Measurements from ENCODE around the gene PCDHGA6.
"Not testable (repeated sequence)": the region's sequence is repeated elsewhere in the genome, so short reads cannot be mapped to it uniquely, and the experiment has no call there.

Gene PCDHGA6

GRCh38 chr5:141394401-141395187, 20.9 kb downstream of the PCDHGA6 start:
- DNase-seq: not testable (repeated sequence)

- DNase-seq: not testable (repeated sequence)
Measured at GRCh38 chr5:141397756-141398551, 24.3 kb downstream of the PCDHGA6 start, which contains the start of gene PCDHGB5. TSS of gene PCDHGB5 (plus strand) at chr5:141397947. CDS start at chr5:141398128, 181 bp downstream.

GRCh38 chr5:141398608-141399007, 24.9 kb downstream of the PCDHGA6 start:
- DNase-seq: no peak

- no peak for DNase-seq
Measured at GRCh38 chr5:141399555-141400258, 26.0 kb downstream of the PCDHGA6 start.

GRCh38 chr5:141402553-141403243, 29.0 kb downstream of the PCDHGA6 start, which contains the start of gene PCDHGA9:
TSS of gene PCDHGA9 (plus strand) at chr5:141402778. CDS start at chr5:141402953, 175 bp downstream.
- peak; percentile 29 for DNase-seq

DNA sequence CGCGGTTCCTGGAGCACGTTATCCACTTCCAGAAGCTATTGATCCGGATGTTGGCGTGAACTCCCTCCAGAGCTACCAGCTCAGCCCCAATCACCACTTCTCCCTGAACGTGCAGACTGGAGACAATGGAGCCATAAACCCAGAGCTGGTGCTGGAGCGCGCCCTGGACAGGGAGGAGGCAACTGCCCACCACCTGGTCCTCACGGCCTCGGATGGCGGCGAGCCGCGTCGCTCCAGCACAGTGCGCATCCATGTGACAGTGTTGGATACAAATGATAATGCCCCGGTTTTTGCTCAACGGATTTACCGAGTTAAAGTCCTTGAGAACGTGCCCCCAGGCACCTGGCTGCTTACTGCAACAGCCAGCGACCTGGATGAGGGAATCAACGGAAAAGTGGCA, 29.7 kb downstream of the PCDHGA6 start:
- no peak for DNase-seq

DNA sequence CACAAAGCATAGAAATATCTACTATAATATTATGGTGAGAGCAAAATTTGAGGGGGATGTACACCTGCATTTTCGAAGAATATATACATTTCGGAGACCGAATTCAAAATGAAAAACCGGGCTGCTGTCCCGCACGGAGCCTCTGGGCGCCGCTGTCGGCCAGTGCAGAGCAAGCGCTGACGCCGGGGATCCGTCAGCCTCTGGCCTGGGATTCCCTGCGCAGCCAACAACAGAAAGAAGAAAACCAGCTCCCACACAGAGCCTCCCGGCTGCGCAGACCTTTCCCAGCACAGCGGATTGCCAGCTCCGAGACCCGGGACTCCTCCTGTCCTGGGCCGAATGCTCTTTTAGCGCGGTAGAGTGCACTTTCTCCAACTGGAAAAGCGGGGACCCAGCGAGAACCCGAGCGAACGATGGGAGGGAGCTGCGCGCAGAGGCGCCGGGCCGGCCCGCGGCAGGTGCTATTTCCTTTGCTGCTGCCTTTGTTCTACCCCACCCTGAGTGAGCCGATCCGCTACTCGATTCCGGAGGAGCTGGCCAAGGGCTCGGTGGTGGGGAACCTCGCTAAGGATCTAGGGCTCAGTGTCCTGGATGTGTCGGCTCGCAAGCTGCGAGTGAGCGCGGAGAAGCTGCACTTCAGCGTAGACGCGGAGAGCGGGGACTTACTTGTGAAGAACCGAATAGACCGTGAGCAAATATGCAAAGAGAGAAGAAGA, 34.3 kb downstream of the PCDHGA6 start, which contains the start of gene PCDHGB6:
Gene PCDHGB6 (plus strand): TSS at position 232 of the 716 bp plus-strand sequence. CDS start 182 bp downstream, at position 414.
- DNase-seq: not testable (repeated sequence)

DNA sequence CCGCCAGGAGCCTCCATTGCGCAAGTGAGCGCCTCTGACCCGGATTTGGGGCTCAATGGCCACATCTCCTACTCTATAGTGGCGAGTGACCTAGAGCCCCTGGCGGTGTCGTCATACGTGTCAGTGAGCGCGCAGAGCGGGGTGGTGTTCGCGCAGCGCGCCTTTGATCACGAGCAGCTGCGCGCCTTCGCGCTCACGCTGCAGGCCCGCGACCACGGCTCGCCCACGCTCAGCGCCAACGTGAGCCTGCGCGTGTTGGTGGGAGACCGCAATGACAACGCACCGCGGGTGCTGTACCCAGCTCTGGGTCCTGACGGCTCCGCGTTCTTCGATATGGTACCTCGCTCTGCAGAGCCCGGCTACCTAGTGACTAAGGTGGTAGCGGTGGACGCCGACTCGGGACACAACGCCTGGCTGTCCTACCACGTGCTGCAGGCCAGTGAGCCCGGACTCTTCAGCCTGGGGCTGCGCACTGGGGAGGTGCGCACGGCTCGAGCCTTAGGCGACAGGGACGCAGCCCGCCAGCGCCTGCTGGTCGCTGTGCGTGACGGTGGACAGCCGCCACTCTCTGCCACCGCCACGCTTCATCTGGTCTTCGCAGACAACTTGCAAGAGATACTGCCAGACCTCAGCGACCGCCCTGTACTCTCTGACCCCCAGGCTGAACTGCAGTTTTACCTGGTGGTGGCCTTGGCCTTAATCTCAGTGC, 36.1 kb downstream of the PCDHGA6 start:
- DNase-seq: no peak

GRCh38 chr5:141411575-141411974, 37.9 kb downstream of the PCDHGA6 start:
- DNase-seq: no peak

DNA sequence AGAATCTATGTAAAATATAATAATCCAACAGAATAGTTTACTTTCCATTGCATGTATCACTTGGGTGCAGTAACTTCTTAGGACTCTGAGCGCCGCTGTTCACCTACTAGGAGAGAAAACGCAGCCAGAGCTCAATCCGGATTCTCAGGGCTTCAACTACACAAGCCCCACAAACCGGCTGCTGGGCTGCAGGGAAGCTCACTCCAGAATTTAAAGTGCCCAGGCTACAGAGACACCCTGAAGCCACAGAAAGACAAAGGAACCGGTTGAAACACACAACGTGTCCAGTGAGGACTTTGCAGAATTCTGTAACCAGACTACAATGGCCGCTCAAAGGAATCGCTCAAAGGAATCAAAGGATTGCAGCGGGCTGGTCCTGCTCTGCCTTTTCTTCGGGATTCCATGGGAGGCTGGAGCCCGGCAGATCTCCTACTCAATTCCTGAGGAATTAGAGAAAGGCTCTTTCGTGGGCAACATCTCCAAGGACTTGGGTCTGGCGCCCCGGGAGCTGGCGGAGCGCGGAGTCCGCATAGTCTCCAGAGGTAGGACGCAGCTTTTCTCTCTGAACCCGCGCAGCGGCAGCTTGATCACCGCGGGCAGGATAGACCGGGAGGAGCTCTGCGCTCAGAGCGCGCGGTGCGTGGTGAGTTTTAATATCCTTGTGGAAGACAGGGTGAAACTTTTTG, 39.3 kb downstream of the PCDHGA6 start, which contains the start of gene PCDHGA10:
Gene PCDHGA10 (plus strand): TSS at position 134 of the 686 bp plus-strand sequence. CDS start 189 bp downstream, at position 323.
- DNase-seq: peak; percentile 89

GRCh38 chr5:141413540-141414069, 39.9 kb downstream of the PCDHGA6 start:
- DNase-seq: no peak

DNA sequence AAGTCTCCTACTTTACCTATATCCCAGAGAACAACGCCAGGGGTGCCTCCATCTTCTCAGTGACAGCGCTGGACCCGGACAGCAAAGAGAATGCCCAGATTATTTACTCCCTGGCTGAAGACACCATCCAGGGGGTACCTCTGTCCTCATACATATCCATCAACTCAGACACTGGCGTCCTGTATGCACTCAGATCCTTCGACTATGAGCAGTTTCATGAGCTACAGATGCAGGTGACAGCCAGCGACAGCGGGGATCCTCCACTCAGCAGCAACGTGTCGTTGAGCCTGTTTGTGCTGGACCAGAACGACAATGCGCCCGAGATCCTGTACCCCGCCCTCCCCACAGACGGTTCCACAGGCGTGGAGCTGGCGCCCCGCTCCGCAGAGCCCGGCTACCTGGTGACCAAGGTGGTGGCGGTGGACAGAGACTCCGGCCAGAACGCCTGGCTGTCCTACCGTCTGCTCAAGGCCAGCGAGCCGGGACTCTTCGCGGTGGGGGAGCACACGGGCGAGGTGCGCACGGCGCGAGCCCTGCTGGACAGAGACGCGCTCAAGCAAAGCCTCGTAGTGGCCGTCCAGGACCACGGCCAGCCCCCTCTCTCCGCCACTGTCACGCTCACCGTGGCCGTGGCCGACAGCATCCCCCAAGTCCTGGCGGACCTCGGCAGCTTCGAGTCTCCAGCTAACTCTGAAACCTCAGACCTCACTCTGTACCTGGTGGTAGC, 41.0 kb downstream of the PCDHGA6 start:
- not testable (repeated sequence) for DNase-seq

DNA sequence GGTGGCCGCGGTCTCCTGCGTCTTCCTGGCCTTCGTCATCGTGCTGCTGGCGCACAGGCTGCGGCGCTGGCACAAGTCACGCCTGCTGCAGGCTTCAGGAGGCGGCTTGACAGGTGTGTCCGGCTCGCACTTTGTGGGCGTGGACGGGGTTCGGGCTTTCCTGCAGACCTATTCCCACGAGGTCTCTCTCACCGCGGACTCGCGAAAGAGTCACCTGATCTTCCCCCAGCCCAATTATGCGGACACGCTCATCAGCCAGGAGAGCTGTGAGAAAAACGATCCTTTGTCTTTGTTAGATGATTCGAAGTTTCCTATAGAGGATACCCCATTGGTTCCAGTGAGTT, 41.6 kb downstream of the PCDHGA6 start:
- not testable (repeated sequence) for DNase-seq

DNA sequence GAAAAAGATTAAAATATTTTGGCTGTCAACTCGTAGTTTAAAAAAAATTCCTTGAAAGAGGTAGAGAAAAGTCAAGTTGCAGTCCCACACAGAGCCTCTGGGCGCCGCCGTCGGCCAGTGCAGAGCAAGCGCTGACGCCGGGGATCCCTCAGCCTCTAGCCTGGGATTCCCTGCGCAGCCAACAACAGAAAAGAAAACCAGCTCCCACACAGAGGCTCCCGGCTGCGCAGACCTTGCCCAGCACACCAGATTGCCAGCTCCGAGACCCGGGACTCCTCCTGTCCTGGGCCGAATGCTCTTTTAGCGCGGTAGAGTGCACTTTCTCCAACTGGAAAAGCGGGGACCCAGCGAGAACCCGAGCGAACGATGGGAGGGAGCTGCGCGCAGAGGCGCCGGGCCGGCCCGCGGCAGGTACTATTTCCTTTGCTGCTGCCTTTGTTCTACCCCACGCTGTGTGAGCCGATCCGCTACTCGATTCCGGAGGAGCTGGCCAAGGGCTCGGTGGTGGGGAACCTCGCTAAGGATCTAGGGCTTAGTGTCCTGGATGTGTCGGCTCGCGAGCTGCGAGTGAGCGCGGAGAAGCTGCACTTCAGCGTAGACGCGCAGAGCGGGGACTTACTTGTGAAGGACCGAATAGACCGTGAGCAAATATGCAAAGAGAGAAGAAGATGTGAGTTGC, 43.9 kb downstream of the PCDHGA6 start, which contains the start of gene PCDHGB7:
Gene PCDHGB7 (plus strand): TSS at position 184 of the 679 bp plus-strand sequence. CDS start 183 bp downstream, at position 367.
- peak; percentile 31 for DNase-seq

- no peak for DNase-seq
Measured at GRCh38 chr5:141419074-141419880, 45.6 kb downstream of the PCDHGA6 start.

DNA sequence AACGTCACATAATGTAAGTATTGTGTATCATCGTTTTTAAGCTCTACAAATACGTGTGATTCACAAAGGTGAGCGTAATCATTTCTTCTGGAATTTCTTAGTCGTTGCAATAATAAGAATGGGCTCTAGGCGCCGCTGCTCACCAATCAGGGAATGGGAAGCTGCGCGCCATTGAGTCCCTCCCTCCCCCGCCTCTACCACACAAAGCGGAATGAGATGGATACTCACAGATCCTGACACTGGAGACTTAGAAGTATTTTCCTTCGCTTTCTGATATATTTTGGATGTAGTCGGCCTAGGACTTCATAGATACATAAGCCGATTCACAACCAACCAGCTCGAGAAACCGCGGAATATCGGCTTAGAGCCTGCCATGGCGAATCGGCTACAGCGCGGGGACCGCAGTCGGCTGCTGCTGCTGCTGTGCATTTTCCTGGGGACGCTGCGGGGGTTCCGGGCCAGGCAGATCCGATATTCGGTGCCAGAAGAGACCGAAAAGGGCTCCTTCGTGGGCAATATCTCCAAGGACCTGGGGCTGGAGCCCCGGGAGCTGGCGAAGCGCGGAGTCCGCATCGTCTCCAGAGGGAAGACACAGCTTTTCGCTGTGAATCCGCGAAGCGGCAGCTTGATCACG, 47.3 kb downstream of the PCDHGA6 start, which contains the start of gene PCDHGA11:
Gene PCDHGA11 (plus strand): TSS at position 197 of the 634 bp plus-strand sequence. CDS start 177 bp downstream, at position 374.
- peak; percentile 73 for DNase-seq

GRCh38 chr5:141421489-141421855, 47.8 kb downstream of the PCDHGA6 start:
- no peak for DNase-seq

Measured in OCI-M1 (cell line).